ENCODE results near the gene DOK7. TPM values are rescaled to one million over a fixed set of nuclear protein-coding genes. Genes with fewer than 3 reads are reported as not detected.

Gene DOK7
- total and polyA plus RNA-seq, 2 experiments from 2014 or later: 0.23 to 1.8 TPM

DNA sequence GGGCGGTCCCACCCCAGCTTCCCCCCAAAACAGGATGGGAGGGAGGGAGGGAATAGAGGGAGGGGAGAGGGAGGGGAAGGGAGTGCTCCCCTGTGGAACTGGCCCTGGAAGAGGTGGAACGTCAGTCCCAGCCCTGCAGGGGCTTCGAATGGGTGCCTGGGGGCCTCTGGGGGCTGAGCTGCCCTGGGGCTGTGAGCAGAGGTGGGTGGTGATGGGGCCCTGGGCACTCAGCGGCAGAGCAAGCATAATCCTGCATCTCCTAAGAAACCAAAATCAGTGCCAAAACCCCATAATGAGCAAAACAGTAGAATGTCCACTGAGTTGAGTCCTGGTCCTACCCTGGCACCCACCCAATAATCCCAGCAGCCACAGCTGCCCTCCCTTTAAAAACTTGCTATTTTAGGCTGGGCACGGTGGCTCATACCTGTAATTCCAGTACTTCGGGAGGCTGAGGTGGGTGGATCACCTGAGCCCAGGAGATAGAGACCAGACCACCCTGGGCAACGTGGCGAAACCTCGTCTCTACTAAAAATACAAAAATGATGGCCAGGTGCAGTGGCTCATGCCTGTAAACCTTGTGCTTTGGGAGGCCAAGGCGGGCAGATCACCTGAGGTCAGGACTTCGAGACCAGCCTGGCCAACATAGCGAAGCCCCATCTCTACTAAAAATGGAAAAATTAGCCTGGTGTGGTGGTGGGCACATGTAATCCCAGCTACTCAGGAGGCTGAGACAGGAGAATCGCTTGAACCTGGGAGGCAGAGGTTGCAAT, 11.1 kb downstream of the DOK7 start:
- Histone ChIP-seq H4K20me1 (ENCODE audit: insufficient read depth, poor library complexity, severe bottlenecking) (no peaks in the 10 kb centered on the region), H3K27ac (no peak overlapping the region), H3K9me2 (replicated peaks; ENCODE audit: insufficient read depth) (no peaks in the 10 kb centered on the region), H2AFZ (no peak overlapping the region), H3K4me3 (no peak overlapping the region), H3K27me3 (peaks cover 9% of the 10 kb centered on the region), H3K4me1 (ENCODE audit: insufficient read depth) (no peaks in the 10 kb centered on the region), H3K4me2 (no peak overlapping the region), H3K9me3 (ENCODE audit: low read depth) (no peaks in the 10 kb centered on the region), H3K79me2 (no peaks in the 10 kb centered on the region), H3K36me3 (replicated peaks; ENCODE audit: insufficient read depth, low read depth) (no peaks in the 10 kb centered on the region)
- 84% methylated on average over 10 of the region's 13 CpGs for WGBS (ENCODE audit: low lambda C conversion rate, missing lambda C conversion rate)
- no peak for TF ChIP-seq EZH2phosphoT487 (IDR thresholded peaks at IDR 0.05; ENCODE audit: low read depth, severe bottlenecking, unreplicated experiment)
- TF ChIP-seq, protein P1, sequence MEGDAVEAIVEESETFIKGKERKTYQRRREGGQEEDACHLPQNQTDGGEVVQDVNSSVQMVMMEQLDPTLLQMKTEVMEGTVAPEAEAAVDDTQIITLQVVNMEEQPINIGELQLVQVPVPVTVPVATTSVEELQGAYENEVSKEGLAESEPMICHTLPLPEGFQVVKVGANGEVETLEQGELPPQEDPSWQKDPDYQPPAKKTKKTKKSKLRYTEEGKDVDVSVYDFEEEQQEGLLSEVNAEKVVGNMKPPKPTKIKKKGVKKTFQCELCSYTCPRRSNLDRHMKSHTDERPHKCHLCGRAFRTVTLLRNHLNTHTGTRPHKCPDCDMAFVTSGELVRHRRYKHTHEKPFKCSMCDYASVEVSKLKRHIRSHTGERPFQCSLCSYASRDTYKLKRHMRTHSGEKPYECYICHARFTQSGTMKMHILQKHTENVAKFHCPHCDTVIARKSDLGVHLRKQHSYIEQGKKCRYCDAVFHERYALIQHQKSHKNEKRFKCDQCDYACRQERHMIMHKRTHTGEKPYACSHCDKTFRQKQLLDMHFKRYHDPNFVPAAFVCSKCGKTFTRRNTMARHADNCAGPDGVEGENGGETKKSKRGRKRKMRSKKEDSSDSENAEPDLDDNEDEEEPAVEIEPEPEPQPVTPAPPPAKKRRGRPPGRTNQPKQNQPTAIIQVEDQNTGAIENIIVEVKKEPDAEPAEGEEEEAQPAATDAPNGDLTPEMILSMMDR (IDR thresholded peaks at IDR 0.05; ENCODE audit: poor library complexity): no peak
- no peak for TF ChIP-seq EZH2 (IDR thresholded peaks at IDR 0.05; ENCODE audit: borderline replicate concordance)
- DNase-seq (ENCODE audit: low spot score): no peak

DNA sequence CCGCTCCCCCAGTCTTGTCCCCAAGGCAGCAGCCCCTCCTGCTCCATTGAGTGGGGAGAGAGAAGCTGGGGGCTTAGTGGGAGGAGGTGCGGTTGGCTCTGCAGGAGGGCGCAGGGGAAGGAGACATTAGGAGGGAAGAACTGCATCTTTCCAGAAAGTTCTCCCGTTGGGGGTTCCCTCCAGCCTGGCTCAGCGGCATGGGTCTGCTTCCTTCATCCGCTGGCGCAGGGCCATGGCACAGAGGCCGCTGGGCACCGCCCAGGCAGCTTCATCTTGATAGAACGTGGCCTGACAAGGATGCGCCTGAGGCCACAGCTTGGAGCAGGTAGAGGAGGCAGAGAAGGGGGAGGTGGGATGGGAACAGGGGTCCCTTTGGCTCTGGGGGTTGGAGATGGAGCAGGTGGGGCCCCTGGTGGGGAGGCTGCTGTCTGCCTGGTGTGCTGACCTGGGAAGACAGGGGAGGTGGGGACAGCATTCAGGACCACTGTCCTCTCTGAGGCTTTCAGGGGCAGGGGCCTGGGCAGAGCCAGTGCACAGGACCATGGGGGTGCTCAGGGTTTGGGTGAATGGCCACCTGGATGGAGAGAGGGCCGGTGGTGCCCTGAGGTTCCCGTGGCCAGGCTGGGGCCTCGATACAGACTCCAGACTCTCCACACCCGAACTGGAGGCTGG, 12.1 kb downstream of the DOK7 start:
- no peak overlapping the region for H2AFZ ChIP-seq
- no peaks in the 10 kb centered on the region for H3K36me3 ChIP-seq (replicated peaks; ENCODE audit: insufficient read depth, low read depth)
- no peak for DNase-seq (ENCODE audit: low spot score)
- H3K4me1 ChIP-seq (ENCODE audit: insufficient read depth): no peaks in the 10 kb centered on the region
- H4K20me1 ChIP-seq (ENCODE audit: insufficient read depth, poor library complexity, severe bottlenecking): no peaks in the 10 kb centered on the region
- H3K4me2 ChIP-seq: no peak overlapping the region
- H3K79me2 ChIP-seq: no peaks in the 10 kb centered on the region
- H3K27ac ChIP-seq: no peak overlapping the region
- H3K9me2 ChIP-seq (replicated peaks; ENCODE audit: insufficient read depth): no peaks in the 10 kb centered on the region
- no peaks in the 10 kb centered on the region for H3K9me3 ChIP-seq (ENCODE audit: low read depth)
- no peak overlapping the region for H3K4me3 ChIP-seq
- 84% methylated on average over 15 of the region's 15 CpGs for WGBS (ENCODE audit: low lambda C conversion rate, missing lambda C conversion rate)
- H3K27me3 ChIP-seq: peaks cover 8% of the 10 kb centered on the region
- TF ChIP-seq EZH2phosphoT487 (IDR thresholded peaks at IDR 0.05; ENCODE audit: low read depth, severe bottlenecking, unreplicated experiment) (no peak), EZH2 (IDR thresholded peaks at IDR 0.05; ENCODE audit: borderline replicate concordance) (no peak)
- TF ChIP-seq, protein P1 (IDR thresholded peaks at IDR 0.05; ENCODE audit: poor library complexity): no peak

DNA sequence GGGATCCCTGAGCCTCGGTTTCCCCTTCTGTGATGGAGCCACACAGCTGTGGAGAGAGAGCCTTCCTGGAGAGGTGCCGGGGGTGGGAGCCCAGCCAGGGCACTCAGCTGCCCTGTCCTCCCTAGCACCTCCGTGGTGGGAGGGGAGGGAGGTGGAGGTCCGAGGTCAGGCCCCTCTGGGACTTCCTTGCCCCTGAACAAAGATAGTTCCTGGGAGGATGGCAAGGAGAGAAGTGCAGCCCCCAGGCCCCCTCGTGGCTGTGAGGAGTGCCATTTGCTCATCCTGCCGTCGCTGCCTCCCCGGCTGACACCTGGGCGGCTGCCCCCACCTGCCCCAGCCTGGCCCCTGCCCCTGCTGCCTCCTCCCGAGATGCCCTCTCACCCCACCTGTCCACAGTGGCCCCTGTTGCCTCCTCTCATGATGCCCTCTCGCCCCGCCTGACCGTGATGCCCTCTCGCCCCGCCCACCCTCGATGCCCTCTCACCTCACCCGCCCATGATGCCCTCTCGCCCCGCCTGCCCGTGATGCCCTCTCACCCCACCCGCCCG, 12.7 kb downstream of the DOK7 start:
- Histone ChIP-seq H4K20me1 (ENCODE audit: insufficient read depth, poor library complexity, severe bottlenecking) (no peaks in the 10 kb centered on the region), H3K27me3 (peaks cover 7% of the 10 kb centered on the region), H2AFZ (no peak overlapping the region), H3K9me3 (ENCODE audit: low read depth) (no peaks in the 10 kb centered on the region), H3K4me1 (ENCODE audit: insufficient read depth) (no peaks in the 10 kb centered on the region), H3K4me3 (no peak overlapping the region), H3K4me2 (no peak overlapping the region), H3K79me2 (no peaks in the 10 kb centered on the region), H3K36me3 (replicated peaks; ENCODE audit: insufficient read depth, low read depth) (no peaks in the 10 kb centered on the region), H3K9me2 (replicated peaks; ENCODE audit: insufficient read depth) (no peaks in the 10 kb centered on the region), H3K27ac (no peak overlapping the region)
- 87% methylated on average over 7 of the region's 22 CpGs for WGBS (ENCODE audit: low lambda C conversion rate, missing lambda C conversion rate)
- TF ChIP-seq EZH2 (IDR thresholded peaks at IDR 0.05; ENCODE audit: borderline replicate concordance) (no peak), EZH2phosphoT487 (IDR thresholded peaks at IDR 0.05; ENCODE audit: low read depth, severe bottlenecking, unreplicated experiment) (no peak)
- TF ChIP-seq, protein P1 (IDR thresholded peaks at IDR 0.05; ENCODE audit: poor library complexity): no peak
- no peak for DNase-seq (ENCODE audit: low spot score)

Measured in hepatocyte (in vitro differentiated cells).